Esophagus muscularis mucosa (tissue), 3 donors: ENCODE data around the gene KCNA3.

Experiments
- POLR2A ChIP-seq: fragments of 450-650 bp; IDR thresholded peaks from one replicate; pipeline ENCODE4 v1.6.1; 2017; ENCODE audit warnings: antibody characterized with exemption, moderate library complexity, mild to moderate bottlenecking, low read depth
- TF ChIP-seq, protein P1 (sequence below), 3 experiments: fragments of 200-600 bp in 2 of 3; fragments of 450-650 bp in 1 of 3; sonication (generic) in 2 of 3; IDR thresholded peaks; one replicate each; pipeline ENCODE4 v1.5.1; 2017 to 2019; ENCODE audit warnings: antibody characterized with exemption in 3 of 3, mild to moderate bottlenecking in 2 of 3, moderate library complexity in 1 of 3

- TF ChIP-seq, protein P1, sequence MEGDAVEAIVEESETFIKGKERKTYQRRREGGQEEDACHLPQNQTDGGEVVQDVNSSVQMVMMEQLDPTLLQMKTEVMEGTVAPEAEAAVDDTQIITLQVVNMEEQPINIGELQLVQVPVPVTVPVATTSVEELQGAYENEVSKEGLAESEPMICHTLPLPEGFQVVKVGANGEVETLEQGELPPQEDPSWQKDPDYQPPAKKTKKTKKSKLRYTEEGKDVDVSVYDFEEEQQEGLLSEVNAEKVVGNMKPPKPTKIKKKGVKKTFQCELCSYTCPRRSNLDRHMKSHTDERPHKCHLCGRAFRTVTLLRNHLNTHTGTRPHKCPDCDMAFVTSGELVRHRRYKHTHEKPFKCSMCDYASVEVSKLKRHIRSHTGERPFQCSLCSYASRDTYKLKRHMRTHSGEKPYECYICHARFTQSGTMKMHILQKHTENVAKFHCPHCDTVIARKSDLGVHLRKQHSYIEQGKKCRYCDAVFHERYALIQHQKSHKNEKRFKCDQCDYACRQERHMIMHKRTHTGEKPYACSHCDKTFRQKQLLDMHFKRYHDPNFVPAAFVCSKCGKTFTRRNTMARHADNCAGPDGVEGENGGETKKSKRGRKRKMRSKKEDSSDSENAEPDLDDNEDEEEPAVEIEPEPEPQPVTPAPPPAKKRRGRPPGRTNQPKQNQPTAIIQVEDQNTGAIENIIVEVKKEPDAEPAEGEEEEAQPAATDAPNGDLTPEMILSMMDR (IDR thresholded peaks at IDR 0.05), result no peak
- no peak for TF ChIP-seq POLR2A
Measured at GRCh38 chr1:110676970-110677369, 2.2 kb upstream of the KCNA3 start.
